ENCODE results near the gene MLLT3.

The MLLT3 gene

DNA sequence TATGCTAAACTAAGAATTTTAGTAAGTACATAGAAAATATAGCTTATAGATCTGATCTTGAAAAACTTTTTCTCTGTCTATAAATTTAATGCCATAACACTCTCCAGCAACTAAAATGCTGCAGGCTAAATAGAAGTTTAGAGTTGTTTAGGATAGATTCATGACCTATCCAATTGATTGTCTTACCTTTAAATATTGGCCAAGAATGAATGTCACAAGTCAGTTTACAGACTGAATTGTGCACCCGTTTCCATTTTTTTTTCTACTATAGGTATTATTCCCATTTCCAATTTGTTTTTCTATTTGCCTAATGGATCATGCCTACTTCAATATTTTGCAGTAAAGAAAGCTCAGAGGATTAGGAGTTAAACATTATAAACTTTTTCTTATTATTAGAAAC is 129.5 kb downstream of the MLLT3 start:
- no peak overlapping the region for H3K9ac ChIP-seq (ENCODE audit: low read depth, low read length)
- no peaks in the 10 kb centered on the region for H3K9me3 ChIP-seq (ENCODE audit: control insufficient read depth, insufficient read depth, low read length)
- no peaks in the 10 kb centered on the region for H3K4me1 ChIP-seq (ENCODE audit: insufficient read depth, low read length)

DNA sequence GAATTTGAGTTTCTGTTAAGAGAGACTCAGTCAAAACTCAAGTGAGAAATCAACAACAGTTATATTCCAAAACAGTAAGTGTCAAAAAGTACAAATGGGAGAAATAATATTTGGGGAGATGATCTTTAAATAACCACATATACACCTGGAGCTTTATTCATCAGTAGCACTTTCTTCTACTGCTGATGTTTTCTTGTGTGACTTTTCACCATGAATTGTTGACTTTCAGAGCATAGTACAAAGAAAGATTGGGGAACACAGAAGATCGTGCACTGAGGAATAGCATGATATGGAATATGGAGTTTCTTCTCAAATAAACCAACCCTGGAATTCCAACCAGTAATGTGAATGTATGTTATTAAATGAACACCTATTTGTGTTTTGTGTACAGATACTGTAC is 130.7 kb downstream of the MLLT3 start:
- no peaks in the 10 kb centered on the region for H3K36me3 ChIP-seq (ENCODE audit: insufficient read depth, low read length)
- no peak overlapping the region for H3K9ac ChIP-seq (ENCODE audit: low read depth, low read length)
- H3K9me3 ChIP-seq (ENCODE audit: control insufficient read depth, insufficient read depth, low read length) = no peaks in the 10 kb centered on the region
- no peaks in the 10 kb centered on the region for H3K4me1 ChIP-seq (ENCODE audit: insufficient read depth, low read length)

More for the DNA sequence above, 129.5 kb downstream of the MLLT3 start:
- H3K36me3 ChIP-seq (ENCODE audit: insufficient read depth, low read length) = no peaks in the 10 kb centered on the region

DNA sequence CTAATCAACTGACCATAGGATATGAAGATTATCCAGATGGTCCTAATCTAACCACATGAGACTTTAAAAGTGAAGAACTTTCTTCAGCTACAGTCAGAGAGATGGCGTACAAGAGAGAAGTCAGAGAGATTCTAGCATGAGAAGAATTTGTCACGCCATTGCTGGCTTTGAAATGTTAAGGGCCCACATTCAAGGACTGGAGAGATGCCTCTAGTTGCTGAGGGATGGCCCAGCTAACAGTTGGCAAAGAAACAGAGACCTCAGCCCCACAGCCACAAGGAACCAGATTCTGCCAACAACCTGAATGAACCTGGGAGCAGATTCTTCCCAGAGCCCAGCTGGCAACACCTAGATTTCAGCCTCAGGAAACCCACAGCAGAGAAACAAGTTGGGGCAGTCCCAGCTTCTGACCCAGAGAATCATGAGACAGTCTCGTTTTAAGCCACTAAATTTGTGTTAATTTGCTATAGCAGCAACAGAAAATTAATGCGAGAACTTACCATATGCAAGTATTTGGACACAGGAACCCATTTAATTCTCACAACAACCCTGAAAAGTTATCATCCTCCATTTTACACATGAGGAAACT is 132.0 kb downstream of the MLLT3 start:
- H3K4me1 ChIP-seq (ENCODE audit: insufficient read depth, low read length) = no peaks in the 10 kb centered on the region
- H3K36me3 ChIP-seq (ENCODE audit: insufficient read depth, low read length) = no peaks in the 10 kb centered on the region
- no peaks in the 10 kb centered on the region for H3K9me3 ChIP-seq (ENCODE audit: control insufficient read depth, insufficient read depth, low read length)
- no peak overlapping the region for H3K9ac ChIP-seq (ENCODE audit: low read depth, low read length)

DNA sequence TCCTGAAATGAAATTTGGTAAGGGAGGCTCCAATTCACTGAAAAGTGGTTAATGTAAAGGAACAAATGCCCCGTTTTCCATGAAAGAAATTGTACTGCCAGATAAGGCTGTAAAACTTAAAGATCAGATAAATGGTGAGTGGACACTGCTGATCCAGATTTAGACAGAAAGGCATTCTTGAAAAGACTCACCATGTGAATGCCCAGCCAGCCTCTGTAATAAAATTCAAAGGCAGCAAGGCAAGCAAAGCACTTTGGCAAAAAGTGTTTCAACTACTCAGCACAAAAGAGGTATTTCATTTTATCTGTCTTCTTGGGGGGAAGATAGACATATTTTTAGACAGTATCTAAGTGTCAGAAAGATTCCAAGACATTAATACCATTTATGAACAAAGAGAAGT is 133.6 kb downstream of the MLLT3 start:
- Histone ChIP-seq H3K36me3 (ENCODE audit: insufficient read depth, low read length) (no peaks in the 10 kb centered on the region), H3K4me1 (ENCODE audit: insufficient read depth, low read length) (no peaks in the 10 kb centered on the region), H3K9me3 (ENCODE audit: control insufficient read depth, insufficient read depth, low read length) (no peaks in the 10 kb centered on the region), H3K9ac (ENCODE audit: low read depth, low read length) (no peak overlapping the region)

DNA sequence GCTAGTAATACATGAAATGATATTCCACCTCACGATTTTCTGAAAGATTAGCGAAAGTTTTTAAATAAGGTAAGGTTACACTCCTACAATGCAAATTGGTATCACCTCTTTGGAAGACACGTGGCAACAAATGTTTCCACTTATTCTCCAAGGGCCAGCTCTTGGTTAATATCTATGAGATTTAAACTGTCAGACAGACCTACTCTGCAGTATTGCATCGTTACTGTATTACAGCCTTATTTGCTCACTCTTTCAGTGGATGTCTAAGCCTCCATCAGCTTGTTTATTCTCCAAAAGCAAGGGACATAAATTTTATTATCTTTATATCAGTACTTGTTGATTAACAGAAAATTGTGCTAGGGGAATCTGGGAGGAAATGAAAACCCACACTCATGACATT is 135.7 kb downstream of the MLLT3 start:
- Histone ChIP-seq H3K9me3 (ENCODE audit: control insufficient read depth, insufficient read depth, low read length) (no peaks in the 10 kb centered on the region), H3K9ac (ENCODE audit: low read depth, low read length) (no peak overlapping the region), H3K36me3 (ENCODE audit: insufficient read depth, low read length) (no peaks in the 10 kb centered on the region), H3K4me1 (ENCODE audit: insufficient read depth, low read length) (no peaks in the 10 kb centered on the region)

DNA sequence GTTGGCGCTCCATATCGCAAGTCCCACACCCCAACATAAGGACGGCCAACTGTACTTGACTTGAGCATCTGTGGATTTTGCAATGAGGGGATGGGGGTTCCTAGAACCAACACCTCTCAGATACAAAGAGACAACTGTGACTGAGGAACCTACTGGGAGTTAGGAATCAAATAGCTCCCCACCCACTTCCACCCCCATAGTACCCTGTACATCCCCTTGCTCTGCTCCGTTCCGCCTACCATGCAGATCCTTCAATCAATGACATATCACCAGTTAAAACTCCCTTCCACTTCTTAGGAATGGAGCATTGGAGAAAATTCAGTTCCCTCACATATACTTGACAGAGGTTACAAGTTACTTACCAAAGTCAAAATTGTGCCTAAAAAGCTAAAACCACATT is 140.9 kb downstream of the MLLT3 start:
- no peaks in the 10 kb centered on the region for H3K9me3 ChIP-seq (ENCODE audit: control insufficient read depth, insufficient read depth, low read length)
- H3K36me3 ChIP-seq (ENCODE audit: insufficient read depth, low read length) = no peaks in the 10 kb centered on the region
- H3K9ac ChIP-seq (ENCODE audit: low read depth, low read length) = no peak overlapping the region
- peaks cover 25% of the 10 kb centered on the region for H3K4me1 ChIP-seq (ENCODE audit: insufficient read depth, low read length)

DNA sequence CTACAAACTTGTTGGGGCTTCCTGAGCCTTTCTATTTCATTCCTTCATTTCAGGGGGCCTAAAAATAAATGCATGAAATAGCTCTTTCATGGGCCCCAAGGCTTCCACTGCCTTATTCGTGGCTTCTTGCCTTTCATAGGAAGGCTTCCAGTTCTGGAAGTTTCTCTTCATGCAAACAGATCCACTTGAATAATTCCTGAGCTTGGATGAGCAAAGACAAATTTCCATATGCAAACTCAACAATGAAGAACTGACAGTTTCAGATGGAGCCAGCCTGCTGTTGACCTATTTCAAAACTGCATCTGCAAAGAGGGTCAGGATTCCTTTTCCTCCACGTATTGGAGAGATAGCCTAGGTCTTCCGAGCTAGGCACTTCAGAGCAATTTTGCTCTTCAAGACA is 142.1 kb downstream of the MLLT3 start:
- Histone ChIP-seq H3K9me3 (ENCODE audit: control insufficient read depth, insufficient read depth, low read length) (no peaks in the 10 kb centered on the region), H3K4me1 (ENCODE audit: insufficient read depth, low read length) (peaks cover 25% of the 10 kb centered on the region), H3K9ac (ENCODE audit: low read depth, low read length) (no peak overlapping the region), H3K36me3 (ENCODE audit: insufficient read depth, low read length) (no peaks in the 10 kb centered on the region)

DNA sequence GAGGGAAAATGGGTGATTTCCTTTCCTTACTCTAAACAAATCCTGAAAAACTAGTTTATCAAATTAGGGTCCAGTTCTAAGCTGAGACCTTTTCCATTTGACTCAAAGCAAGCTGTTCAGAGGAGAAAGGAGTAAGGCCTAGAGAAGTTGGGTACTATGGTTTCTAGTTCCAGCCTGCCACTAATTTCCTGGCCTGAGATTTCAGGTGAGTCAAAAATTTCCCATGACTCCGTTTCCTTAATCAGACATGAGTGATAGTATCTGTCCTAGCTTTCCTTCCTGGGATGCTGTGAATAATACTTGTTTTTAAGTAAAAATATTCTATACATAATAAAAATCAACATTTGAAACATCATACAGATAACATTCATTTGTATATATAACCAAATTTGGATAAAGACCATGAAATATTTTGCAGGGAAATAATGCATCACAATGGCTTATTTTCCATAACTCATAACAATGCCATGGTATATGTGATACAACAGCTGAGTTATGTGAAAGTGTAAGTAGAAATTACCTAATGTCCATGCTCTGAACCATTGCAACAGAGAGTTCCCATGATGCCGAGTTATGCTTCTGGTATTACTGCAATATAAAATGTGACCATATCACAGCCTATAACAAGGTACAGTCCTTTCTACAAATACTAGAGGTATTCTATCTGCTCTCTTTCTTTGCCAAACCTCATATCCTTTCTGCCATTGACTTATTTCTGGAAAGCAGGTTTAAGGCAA is 142.7 kb downstream of the MLLT3 start:
- H3K4me1 ChIP-seq (ENCODE audit: insufficient read depth, low read length) = peaks cover 25% of the 10 kb centered on the region
- H3K36me3 ChIP-seq (ENCODE audit: insufficient read depth, low read length) = no peaks in the 10 kb centered on the region
- no peak overlapping the region for H3K9ac ChIP-seq (ENCODE audit: low read depth, low read length)
- no peaks in the 10 kb centered on the region for H3K9me3 ChIP-seq (ENCODE audit: control insufficient read depth, insufficient read depth, low read length)

DNA sequence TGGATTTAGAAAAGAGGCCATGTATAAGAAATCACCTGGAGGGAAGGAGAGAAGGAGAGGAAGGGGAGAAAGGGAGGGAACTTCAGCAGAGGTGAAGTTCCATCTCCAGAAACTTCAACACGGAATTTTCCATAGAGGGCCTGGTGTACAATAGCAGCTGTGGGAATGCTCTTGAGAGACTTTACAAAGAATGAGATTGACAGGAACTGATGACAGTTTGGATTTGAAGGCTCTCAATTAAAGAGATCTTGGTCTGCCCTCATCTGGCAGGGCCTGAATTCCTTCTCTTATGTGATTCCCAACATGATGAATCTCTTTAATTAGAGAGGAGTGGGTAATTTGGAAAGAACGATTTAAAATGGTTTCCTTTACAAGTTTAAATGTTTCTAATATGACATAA is 143.5 kb downstream of the MLLT3 start:
- Histone ChIP-seq H3K36me3 (ENCODE audit: insufficient read depth, low read length) (no peaks in the 10 kb centered on the region), H3K9me3 (ENCODE audit: control insufficient read depth, insufficient read depth, low read length) (no peaks in the 10 kb centered on the region), H3K9ac (ENCODE audit: low read depth, low read length) (no peak overlapping the region), H3K4me1 (ENCODE audit: insufficient read depth, low read length) (peaks cover 25% of the 10 kb centered on the region)

DNA sequence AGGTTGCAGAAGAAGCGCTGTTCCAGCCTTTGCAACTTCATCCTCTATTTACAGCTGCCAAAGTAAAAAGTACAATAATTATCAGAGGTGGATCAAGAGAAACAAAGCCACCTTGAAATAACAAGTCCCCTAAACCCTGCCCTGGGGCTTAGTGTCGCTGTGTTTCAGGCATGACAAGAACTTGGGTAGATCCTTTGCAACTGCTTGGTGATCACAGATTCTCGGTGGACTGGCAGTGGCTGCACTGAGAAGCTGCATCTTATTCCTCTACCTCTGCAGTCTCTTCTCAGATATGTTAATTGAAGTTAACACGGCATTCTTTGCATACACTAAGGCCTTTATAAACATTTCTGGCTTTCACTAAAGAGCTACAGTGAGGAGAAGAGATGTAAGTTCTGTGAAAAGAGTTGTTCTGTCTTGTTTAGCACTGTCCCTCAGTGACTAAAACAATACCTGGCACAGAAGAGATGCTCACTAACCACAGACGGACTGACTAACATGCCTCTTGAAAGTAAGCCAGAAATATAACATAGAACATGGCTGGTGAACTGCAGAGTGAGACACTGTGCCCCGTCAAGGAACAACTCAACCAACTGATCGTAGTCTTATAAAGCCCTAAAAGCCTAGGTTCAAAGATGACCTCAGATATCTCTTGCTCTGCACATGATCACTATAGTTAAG is 144.2 kb downstream of the MLLT3 start:
- no peak overlapping the region for H3K9ac ChIP-seq (ENCODE audit: low read depth, low read length)
- H3K4me1 ChIP-seq (ENCODE audit: insufficient read depth, low read length) = peaks cover 25% of the 10 kb centered on the region
- H3K9me3 ChIP-seq (ENCODE audit: control insufficient read depth, insufficient read depth, low read length) = no peaks in the 10 kb centered on the region
- no peaks in the 10 kb centered on the region for H3K36me3 ChIP-seq (ENCODE audit: insufficient read depth, low read length)

DNA sequence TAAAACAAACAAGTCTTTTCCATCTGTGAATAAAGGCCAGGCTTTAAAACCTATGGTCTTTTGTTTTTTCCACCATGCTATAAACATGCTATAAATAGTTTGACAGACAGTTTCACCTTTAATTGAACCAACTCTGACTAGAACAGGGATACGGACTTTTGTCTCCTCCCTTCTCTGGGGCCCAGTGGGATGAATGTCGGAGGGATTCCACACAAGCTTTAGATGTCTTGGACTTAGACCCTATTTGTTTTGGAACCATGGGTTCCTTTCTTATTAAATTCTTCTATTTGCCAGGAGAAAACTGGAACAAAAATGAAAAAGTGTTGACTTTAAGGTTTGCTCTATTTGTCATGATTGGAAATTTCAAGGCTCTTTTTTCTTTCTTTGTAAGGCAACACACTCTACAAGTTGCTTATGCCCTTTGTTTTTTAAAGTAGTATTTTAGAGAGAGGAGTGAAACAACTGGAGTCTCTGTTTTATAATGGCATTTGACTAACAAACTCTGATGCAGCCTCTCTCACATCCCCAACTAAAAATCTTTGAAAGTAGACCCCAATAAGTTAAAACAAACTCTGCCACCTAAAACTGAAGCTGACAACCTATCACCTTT is 145.3 kb downstream of the MLLT3 start:
- Histone ChIP-seq H3K9me3 (ENCODE audit: control insufficient read depth, insufficient read depth, low read length) (no peaks in the 10 kb centered on the region), H3K9ac (ENCODE audit: low read depth, low read length) (no peak overlapping the region), H3K36me3 (ENCODE audit: insufficient read depth, low read length) (no peaks in the 10 kb centered on the region), H3K4me1 (ENCODE audit: insufficient read depth, low read length) (peaks cover 25% of the 10 kb centered on the region)

DNA sequence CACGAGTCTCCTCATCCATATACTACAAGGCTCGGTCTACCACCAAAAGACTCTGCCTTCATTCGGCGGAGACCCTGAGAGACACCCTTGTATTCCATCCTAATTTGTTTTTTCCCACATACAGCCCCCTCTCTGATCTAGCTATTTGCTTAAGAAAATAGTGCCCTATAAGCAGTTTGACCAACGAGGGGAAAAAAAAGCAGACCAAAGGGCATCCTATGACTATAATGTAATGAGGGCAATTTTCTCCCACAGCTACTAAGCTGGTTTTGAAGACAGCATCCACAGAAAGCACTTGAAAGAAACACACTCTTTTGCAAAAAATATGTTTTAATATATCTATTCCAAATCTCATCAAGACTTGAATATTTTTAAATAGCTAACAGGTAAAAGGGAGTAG is 147.8 kb downstream of the MLLT3 start:
- no peak overlapping the region for H3K9ac ChIP-seq (ENCODE audit: low read depth, low read length)
- H3K4me1 ChIP-seq (ENCODE audit: insufficient read depth, low read length) = peaks cover 19% of the 10 kb centered on the region
- no peaks in the 10 kb centered on the region for H3K9me3 ChIP-seq (ENCODE audit: control insufficient read depth, insufficient read depth, low read length)

DNA sequence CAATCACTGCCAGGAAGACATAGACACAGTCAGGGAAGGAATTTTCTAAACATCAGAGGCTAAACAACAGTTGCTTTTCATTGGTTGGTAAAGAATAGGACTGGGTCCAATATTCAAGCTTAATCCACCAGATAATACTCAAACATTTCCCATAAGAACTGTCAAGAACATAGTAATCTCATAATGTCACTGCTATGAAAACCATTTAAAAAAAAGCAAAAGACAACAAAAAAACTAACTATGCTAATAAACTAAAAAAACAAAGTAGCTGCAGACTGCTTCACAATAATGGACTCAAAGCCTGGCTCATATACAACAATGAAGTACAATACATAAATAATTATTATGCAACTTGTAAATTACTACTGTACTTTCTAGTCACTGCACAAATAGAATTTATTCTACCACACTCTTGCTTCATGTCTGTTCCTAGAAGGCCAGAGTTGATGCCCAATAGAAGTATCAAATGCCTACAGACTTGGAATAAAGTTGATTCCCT is 148.7 kb downstream of the MLLT3 start:
- Histone ChIP-seq H3K4me1 (ENCODE audit: insufficient read depth, low read length) (peaks cover 13% of the 10 kb centered on the region), H3K36me3 (ENCODE audit: insufficient read depth, low read length) (no peaks in the 10 kb centered on the region), H3K9me3 (ENCODE audit: control insufficient read depth, insufficient read depth, low read length) (no peaks in the 10 kb centered on the region), H3K9ac (ENCODE audit: low read depth, low read length) (no peak overlapping the region)

More for the DNA sequence above, 147.8 kb downstream of the MLLT3 start:
- no peaks in the 10 kb centered on the region for H3K36me3 ChIP-seq (ENCODE audit: insufficient read depth, low read length)

DNA sequence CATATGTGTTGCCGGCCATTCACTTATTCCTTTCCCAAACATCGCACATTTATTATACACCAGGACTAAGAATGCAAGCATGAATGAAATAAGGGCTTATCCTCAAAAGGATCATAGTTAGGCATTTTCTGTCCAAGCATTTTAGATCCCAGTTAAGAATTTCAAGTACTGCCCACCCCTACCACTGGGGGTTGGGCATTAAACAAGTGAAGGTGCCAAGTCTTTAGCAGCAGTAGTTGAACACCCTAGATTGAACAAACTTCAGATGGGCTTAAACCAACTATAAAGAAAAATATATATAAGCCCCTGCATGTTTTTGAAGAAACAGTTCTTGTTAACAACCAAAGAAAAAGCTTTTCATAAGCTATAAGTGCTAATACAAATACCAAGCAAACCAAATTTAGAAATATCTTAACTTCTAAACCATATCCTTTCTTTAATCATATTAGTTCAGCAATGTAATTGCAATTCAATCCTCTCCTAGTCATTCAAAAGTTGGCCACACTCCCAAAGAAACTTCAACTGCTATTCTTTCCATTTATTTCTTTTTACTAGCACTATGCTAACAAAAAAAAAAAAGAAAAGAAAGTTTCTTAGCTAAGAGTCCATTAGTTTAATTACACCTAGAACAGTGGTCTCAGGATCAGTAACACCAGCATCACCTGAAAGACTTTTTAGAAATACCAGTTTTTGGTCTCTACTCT is 149.8 kb downstream of the MLLT3 start:
- Histone ChIP-seq H3K4me1 (ENCODE audit: insufficient read depth, low read length) (peaks cover 3% of the 10 kb centered on the region; the same call in 1 of the 2 replicates), H3K9me3 (ENCODE audit: control insufficient read depth, insufficient read depth, low read length) (no peaks in the 10 kb centered on the region), H3K36me3 (ENCODE audit: insufficient read depth, low read length) (no peaks in the 10 kb centered on the region), H3K9ac (ENCODE audit: low read depth, low read length) (no peak overlapping the region)

Measured in ES-I3 (cell line).